Endothelial cell of umbilical vein (primary cell): Measurements from ENCODE around the gene NCKAP5. TPM values are rescaled to one million over a fixed set of nuclear protein-coding genes. Genes with fewer than 3 reads are reported as not detected.

ENCODE experiments used
- BruUV-seq: library from RNA; stranded (reverse); fragments of 400-500 nt; replicated peaks from 2 replicates; lab custom pipeline; 2021; lab: Mats Ljungman, UMichigan
- CTCF ChIA-PET: fragments of 300-600, 350-600 bp; sonication (Branson Sonifier 250); formaldehyde crosslinking; loops from one replicate; lab custom pipeline; 2021; ENCODE audit warnings: antibody characterized with exemption, inconsistent platforms; lab: Charles Lee
- POLR2A ChIA-PET: fragments of 300-600, 350-600 bp; sonication (Branson Sonifier 250); formaldehyde crosslinking; loops from one replicate; lab custom pipeline; 2021; ENCODE audit warnings: antibody characterized with exemption, inconsistent platforms; lab: Charles Lee
- DNase-seq: peaks from one replicate; pipeline ENCODE4 v3.0.0-alpha.2; 2011; ENCODE audit warnings: low read depth, low spot score
- FAIRE-seq: peaks from 2 replicates; lab custom pipeline; 2011; peaks lifted over from hg19 to GRCh38; lab: Jason Lieb, UNC
- H2AFZ ChIP-seq: 2 replicates; pipeline ENCODE4 v1.6.0; 2012; ENCODE audit warnings: low read depth, low read length, control low read depth, inconsistent platforms
- H3K27ac ChIP-seq: 2 replicates; pipeline ENCODE4 v1.5.1; 2011; ENCODE audit warnings: low read depth, mild to moderate bottlenecking, control low read depth, low read length, moderate library complexity; ENCODE audit not compliant: insufficient read depth
- H3K27me3 ChIP-seq, 2 experiments: 2 replicates each; pipeline versions ENCODE4 v1.6.0 to v1.6.1; 2011; ENCODE audit warnings: low read length in 2 of 2, mixed read lengths in 1 of 2; ENCODE audit not compliant: control insufficient read depth in 2 of 2, insufficient read depth in 2 of 2
- H3K36me3 ChIP-seq, 2 experiments: 2 replicates in 1 of 2; 3 replicates in 1 of 2; pipeline ENCODE4 v1.5.1; 2011; ENCODE audit warnings: low read length in 2 of 2, mild to moderate bottlenecking in 1 of 2, moderate library complexity in 1 of 2; ENCODE audit not compliant: control insufficient read depth in 2 of 2, insufficient read depth in 2 of 2; ENCODE audit errors: extremely low read depth in 1 of 2
- H3K4me1 ChIP-seq: 3 replicates; pipeline ENCODE4 v1.5.1; 2011; ENCODE audit warnings: mild to moderate bottlenecking, low read length; ENCODE audit not compliant: control insufficient read depth, insufficient read depth; ENCODE audit errors: extremely low read depth
- H3K4me2 ChIP-seq: 2 replicates; pipeline ENCODE4 v1.6.1; 2011; ENCODE audit warnings: low read length, control low read depth, mixed read lengths; ENCODE audit not compliant: insufficient read depth
- H3K4me3 ChIP-seq, 3 experiments: fragments of 200-600 bp in 1 of 3; sonication (generic), shearing (Covaris generic) in 1 of 3; replicated peaks in 1 of 3; 2 replicates each; pipeline ENCODE4 v1.5.1; 2011 to 2016; ENCODE audit warnings: control low read depth in 3 of 3, low read length in 3 of 3, mild to moderate bottlenecking in 2 of 3, inconsistent platforms in 1 of 3, low read depth in 1 of 3, moderate library complexity in 1 of 3; ENCODE audit not compliant: insufficient read depth in 1 of 3
- H3K79me2 ChIP-seq: 2 replicates; pipeline ENCODE4 v1.6.0; 2012; ENCODE audit warnings: low read length, inconsistent platforms; ENCODE audit not compliant: control insufficient read depth, insufficient read depth
- H3K9ac ChIP-seq: replicated peaks from 2 replicates; pipeline ENCODE3; 2011; ENCODE audit warnings: low read length, control low read depth; ENCODE audit not compliant: insufficient read depth; ENCODE audit errors: extremely low read depth
- H3K9me1 ChIP-seq: replicated peaks from 3 replicates; pipeline ENCODE4 v1.6.0; 2011; ENCODE audit warnings: mild to moderate bottlenecking, low read length; ENCODE audit not compliant: control insufficient read depth, insufficient read depth; ENCODE audit errors: extremely low read depth
- H3K9me3 ChIP-seq: replicated peaks from 2 replicates; pipeline ENCODE4 v1.5.1; 2012; ENCODE audit warnings: low read length, inconsistent platforms; ENCODE audit not compliant: control insufficient read depth, insufficient read depth
- H4K20me1 ChIP-seq: replicated peaks from 2 replicates; pipeline ENCODE3; 2011; ENCODE audit warnings: mild to moderate bottlenecking, low read length; ENCODE audit not compliant: control insufficient read depth, insufficient read depth; ENCODE audit errors: extremely low read depth
- EZH2 ChIP-seq: IDR thresholded peaks from 2 replicates; pipeline ENCODE4 v1.6.1; 2012; ENCODE audit warnings: borderline replicate concordance, low read depth, mild to moderate bottlenecking, moderate library complexity, low read length, inconsistent platforms; ENCODE audit not compliant: severe bottlenecking
- FOS ChIP-seq: IDR thresholded peaks from 2 replicates; pipeline ENCODE4 v1.6.1; 2011; ENCODE audit warnings: mild to moderate bottlenecking, low read length, moderate library complexity, borderline replicate concordance; ENCODE audit not compliant: insufficient read depth
- GATA2 ChIP-seq: IDR thresholded peaks from 2 replicates; pipeline ENCODE4 v1.7.0; 2011; ENCODE audit warnings: low read depth, mild to moderate bottlenecking, moderate library complexity, mixed read lengths, low read length; ENCODE audit not compliant: insufficient read length, insufficient read depth
- JUN ChIP-seq: IDR thresholded peaks from 2 replicates; pipeline ENCODE4 v1.6.1; 2011; ENCODE audit warnings: borderline replicate concordance, low read depth; ENCODE audit not compliant: insufficient read length, insufficient read depth
- MAX ChIP-seq: IDR thresholded peaks from 2 replicates; pipeline ENCODE4 v1.6.1; 2011; ENCODE audit not compliant: insufficient read depth, insufficient read length
- MYC ChIP-seq: IDR thresholded peaks from one replicate; pipeline ENCODE4 v1.6.1; 2011; ENCODE audit warnings: mild to moderate bottlenecking, low read depth, low read length
- POLR2A ChIP-seq: IDR thresholded peaks from 2 replicates; pipeline ENCODE4 v1.6.1; 2012; ENCODE audit warnings: low read depth, mild to moderate bottlenecking, control low read depth, low read length
- POLR2AphosphoS5 ChIP-seq: IDR thresholded peaks from 2 replicates; pipeline ENCODE4 v1.6.1; 2012; ENCODE audit warnings: low read depth, mild to moderate bottlenecking, control low read depth, low read length, moderate library complexity; ENCODE audit not compliant: insufficient read depth
- dilution Hi-C: fragments of 300-500 bp; cut with MboI; formaldehyde crosslinking; loops from one replicate; pipeline ENCODE4 v1.15.0; 2019; ENCODE audit warnings: low sequenced_read_pairs; ENCODE audit not compliant: extremely low pct_ligation_motif_present
- intact Hi-C: fragments of 100-400 bp; cut with micrococcal nuclease; formaldehyde crosslinking; loops from one replicate; pipeline ENCODE4 v1.10.0; 2022
- polyA plus RNA-seq, 4 experiments: library from polyadenylated mRNA; depleted of rRNA in 3 of 4; stranded (reverse) in 3 of 4; unstranded in 1 of 4; fragments of >200 nt; gene quantifications; 2 replicates each; pipeline versions ENCODE4 v1.2.1 to v1.2.3, GENCODE V29; 2011 to 2012; ENCODE audit warnings: missing spikeins in 1 of 4
- total RNA-seq: library from RNA; stranded (reverse); gene quantifications from 2 replicates; pipeline ENCODE4 v1.2.3, GENCODE V29; 2021
- TF ChIP-seq, protein P1 (sequence below), 2 donors: IDR thresholded peaks; 1 replicate in 1 of 2; 2 replicates in 1 of 2; pipeline ENCODE4 v1.5.1; 2011; ENCODE audit warnings: low read length in 2 of 2, mild to moderate bottlenecking in 2 of 2, moderate library complexity in 2 of 2, control low read depth in 1 of 2, inconsistent platforms in 1 of 2, low read depth in 1 of 2; ENCODE audit not compliant: insufficient read depth in 1 of 2; ENCODE audit errors: extremely low read depth in 1 of 2

Gene NCKAP5
- total and polyA plus RNA-seq, 2 donors (not counting 3 experiments of a cell fraction or from before 2014, with no cell fraction given) = 0.47 to 3.3 TPM

- ChIA-PET POLR2A (no interaction called here), CTCF (no interaction called here)
- no peak overlapping the region for H3K9ac ChIP-seq
- no peak for FAIRE-seq
- H3K79me2 ChIP-seq = no peaks in the 10 kb centered on the region
- H3K4me3 ChIP-seq = no peak overlapping the region
- dilution Hi-C loops (no loop called here), intact Hi-C loops (no loop called here)
- H2AFZ ChIP-seq = no peak overlapping the region
- TF ChIP-seq POLR2AphosphoS5 = no peak
- TF ChIP-seq MYC = no peak
- TF ChIP-seq GATA2 = no peak
- no peak for TF ChIP-seq EZH2
- TF ChIP-seq, protein P1, sequence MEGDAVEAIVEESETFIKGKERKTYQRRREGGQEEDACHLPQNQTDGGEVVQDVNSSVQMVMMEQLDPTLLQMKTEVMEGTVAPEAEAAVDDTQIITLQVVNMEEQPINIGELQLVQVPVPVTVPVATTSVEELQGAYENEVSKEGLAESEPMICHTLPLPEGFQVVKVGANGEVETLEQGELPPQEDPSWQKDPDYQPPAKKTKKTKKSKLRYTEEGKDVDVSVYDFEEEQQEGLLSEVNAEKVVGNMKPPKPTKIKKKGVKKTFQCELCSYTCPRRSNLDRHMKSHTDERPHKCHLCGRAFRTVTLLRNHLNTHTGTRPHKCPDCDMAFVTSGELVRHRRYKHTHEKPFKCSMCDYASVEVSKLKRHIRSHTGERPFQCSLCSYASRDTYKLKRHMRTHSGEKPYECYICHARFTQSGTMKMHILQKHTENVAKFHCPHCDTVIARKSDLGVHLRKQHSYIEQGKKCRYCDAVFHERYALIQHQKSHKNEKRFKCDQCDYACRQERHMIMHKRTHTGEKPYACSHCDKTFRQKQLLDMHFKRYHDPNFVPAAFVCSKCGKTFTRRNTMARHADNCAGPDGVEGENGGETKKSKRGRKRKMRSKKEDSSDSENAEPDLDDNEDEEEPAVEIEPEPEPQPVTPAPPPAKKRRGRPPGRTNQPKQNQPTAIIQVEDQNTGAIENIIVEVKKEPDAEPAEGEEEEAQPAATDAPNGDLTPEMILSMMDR (IDR thresholded peaks at IDR 0.05; ENCODE audit: extremely low read depth in 1 of 2, insufficient read depth in 1 of 2, low read depth in 1 of 2, low read length in 2 of 2) = no peak
- no peak for TF ChIP-seq MAX
- TF ChIP-seq FOS = no peak
- no peak for TF ChIP-seq POLR2A
- TF ChIP-seq JUN = no peak
- DNase-seq = no peak
- no peak overlapping the region for H3K27ac ChIP-seq
- H4K20me1 ChIP-seq = no peaks in the 10 kb centered on the region
- H3K27me3 ChIP-seq = no peaks in the 10 kb centered on the region
- H3K36me3 ChIP-seq = no peaks in the 10 kb centered on the region
- H3K9me1 ChIP-seq = no peaks in the 10 kb centered on the region
- H3K4me2 ChIP-seq = no peak overlapping the region
- H3K4me1 ChIP-seq = no peaks in the 10 kb centered on the region
- no peaks in the 10 kb centered on the region for H3K9me3 ChIP-seq
- BruUV-seq = no TSS peak
Measured at GRCh38 chr2:133098787-133099186, 469.5 kb downstream of the NCKAP5 start.
